22Rv1 (cell line): ENCODE data around the gene A4GALT.
"Not testable (repeated sequence)": the region's sequence is repeated elsewhere in the genome, so short reads cannot be mapped to it uniquely, and the experiment has no call there.

ENCODE experiments used
- H3K27ac ChIP-seq: fragments of 450-650 bp; 2 replicates; pipeline ENCODE4 v1.5.1; 2017
- ZFX ChIP-seq: fragments of 450-650 bp; IDR thresholded peaks from 2 replicates; pipeline ENCODE4 v1.6.1; 2017; ENCODE audit warnings: antibody characterized with exemption, borderline replicate concordance
- TF ChIP-seq, protein P1 (sequence below): fragments of 450-650 bp; IDR thresholded peaks from 2 replicates; pipeline ENCODE4 v1.5.1; 2017; ENCODE audit warnings: mild to moderate bottlenecking

A4GALT gene

DNA sequence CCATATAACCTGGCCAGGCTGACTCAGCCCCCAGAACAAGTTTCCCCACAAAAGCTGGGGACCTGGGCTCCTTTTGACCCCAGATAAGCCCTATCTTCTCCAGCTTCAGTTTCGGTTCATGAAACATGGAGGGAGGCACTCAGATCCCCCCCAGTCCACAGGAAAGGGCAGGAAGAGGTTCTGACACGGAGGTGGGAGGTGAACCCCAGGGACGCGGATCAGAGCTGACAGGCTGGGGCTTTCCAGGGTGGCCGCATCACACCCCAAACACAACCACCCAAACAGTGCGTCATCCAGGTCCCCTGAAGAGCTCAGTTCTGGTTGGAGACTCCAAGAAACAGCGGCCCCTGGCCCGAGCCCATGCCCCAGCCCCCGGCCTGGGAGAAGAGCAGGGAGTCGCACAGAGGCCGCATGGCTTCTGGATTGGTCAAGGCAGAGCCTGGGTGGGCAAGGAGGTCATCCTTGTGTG is 44.3 kb upstream of the A4GALT start:
- H3K27ac ChIP-seq = no peak overlapping the region
- TF ChIP-seq, protein P1, sequence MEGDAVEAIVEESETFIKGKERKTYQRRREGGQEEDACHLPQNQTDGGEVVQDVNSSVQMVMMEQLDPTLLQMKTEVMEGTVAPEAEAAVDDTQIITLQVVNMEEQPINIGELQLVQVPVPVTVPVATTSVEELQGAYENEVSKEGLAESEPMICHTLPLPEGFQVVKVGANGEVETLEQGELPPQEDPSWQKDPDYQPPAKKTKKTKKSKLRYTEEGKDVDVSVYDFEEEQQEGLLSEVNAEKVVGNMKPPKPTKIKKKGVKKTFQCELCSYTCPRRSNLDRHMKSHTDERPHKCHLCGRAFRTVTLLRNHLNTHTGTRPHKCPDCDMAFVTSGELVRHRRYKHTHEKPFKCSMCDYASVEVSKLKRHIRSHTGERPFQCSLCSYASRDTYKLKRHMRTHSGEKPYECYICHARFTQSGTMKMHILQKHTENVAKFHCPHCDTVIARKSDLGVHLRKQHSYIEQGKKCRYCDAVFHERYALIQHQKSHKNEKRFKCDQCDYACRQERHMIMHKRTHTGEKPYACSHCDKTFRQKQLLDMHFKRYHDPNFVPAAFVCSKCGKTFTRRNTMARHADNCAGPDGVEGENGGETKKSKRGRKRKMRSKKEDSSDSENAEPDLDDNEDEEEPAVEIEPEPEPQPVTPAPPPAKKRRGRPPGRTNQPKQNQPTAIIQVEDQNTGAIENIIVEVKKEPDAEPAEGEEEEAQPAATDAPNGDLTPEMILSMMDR = no peak
- TF ChIP-seq ZFX = no peak

- no peak for TF ChIP-seq ZFX
- TF ChIP-seq, protein P1 = no peak
- H3K27ac ChIP-seq = no peak overlapping the region
Observed at GRCh38 chr22:42763965-42764480, 43.4 kb upstream of the A4GALT start.

DNA sequence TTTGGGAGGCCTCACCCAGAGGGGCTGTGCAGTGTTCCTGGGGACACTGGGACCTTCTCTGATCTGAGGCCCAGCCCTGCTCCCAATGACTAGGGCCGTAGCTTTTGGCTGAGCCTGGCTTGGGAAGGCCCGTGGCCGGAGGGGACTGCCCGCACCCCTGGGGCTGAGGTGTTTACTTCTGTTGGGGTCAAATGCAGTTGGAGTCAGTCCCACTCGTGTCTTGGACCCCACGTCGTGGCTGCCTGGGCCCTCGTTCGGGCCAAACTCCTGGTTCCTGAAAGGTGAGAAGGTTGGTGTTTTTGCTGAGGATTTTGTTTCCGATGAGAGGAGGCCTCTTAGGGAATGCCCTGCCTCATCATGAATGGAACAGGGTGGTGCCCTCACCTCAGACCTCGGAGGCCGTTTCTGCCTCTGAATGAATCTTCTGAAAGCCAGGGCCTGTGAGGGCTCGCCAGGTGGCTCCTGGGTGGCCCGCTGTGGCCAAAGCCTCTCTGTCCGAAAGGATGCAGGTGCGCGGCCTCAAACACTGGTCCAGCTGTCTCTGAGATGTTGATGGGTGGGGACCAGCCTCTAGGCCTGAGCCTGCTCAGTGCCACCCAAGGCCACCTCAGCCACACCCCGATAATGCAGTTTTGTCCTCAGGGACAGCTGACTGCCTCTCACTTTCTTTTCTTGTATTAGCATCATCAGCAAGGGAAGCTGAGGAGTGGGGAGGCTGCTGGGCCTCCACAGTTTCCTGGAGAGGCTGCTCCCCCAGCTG is 40.3 kb upstream of the A4GALT start:
- no peak for TF ChIP-seq ZFX
- TF ChIP-seq, protein P1 = no peak
- no peak overlapping the region for H3K27ac ChIP-seq

GRCh38 chr22:42758931-42759629 is 38.4 kb upstream of the A4GALT start:
- no peak overlapping the region for H3K27ac ChIP-seq
- TF ChIP-seq, protein P1 = no peak
- TF ChIP-seq ZFX = no peak

DNA sequence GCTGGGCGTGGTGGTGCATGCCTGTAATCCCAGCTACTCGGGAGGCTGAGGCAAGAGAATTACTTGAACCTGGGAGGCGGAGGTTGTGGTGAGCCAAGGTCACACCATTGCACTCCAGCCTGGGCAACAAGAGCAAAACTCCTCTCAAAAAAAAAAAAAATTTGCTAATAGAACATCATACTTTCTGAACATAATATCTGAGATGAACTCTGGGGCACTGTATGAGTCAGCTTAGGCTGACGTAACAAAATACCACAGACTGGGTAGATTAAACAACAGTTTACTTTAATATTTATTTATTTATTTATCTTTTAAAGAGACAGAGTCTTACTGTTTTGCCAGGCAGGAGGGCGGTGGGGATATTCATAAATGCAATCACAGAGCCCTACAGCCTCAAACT is 34.9 kb upstream of the A4GALT start:
- not testable (repeated sequence) for H3K27ac ChIP-seq

- not testable (repeated sequence) for H3K27ac ChIP-seq
Observed at GRCh38 chr22:42755121-42755520, 34.5 kb upstream of the A4GALT start.

DNA sequence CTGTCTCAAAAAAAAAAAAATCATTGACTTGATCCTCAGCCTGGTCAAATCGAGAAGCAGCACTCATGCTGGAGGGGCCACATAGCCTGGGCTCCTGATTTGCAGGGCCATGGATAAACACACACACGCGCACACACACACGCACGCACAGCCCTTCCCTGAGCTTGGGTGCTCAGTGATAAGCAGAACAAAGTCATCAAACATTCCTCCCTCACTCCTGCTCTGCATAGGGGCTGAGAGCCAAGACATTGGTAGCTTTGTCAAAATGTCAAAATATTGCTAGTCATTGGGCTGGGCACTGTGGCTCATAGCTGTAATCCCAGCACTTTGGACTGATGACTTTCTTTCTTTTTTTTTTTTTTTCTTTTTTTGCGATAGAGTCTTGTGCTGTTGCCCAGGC is 34.0 kb upstream of the A4GALT start:
- no peak overlapping the region for H3K27ac ChIP-seq
- no peak for TF ChIP-seq ZFX
- TF ChIP-seq, protein P1 = no peak

GRCh38 chr22:42752912-42753311 is 32.2 kb upstream of the A4GALT start:
- H3K27ac ChIP-seq = no peak overlapping the region
- TF ChIP-seq, protein P1 = no peak
- no peak for TF ChIP-seq ZFX
